ENCODE results near the gene GARNL3.
A peak's percentile ranks its signal among the peaks of the same experiment; 100 is the strongest.

Gene GARNL3

DNA sequence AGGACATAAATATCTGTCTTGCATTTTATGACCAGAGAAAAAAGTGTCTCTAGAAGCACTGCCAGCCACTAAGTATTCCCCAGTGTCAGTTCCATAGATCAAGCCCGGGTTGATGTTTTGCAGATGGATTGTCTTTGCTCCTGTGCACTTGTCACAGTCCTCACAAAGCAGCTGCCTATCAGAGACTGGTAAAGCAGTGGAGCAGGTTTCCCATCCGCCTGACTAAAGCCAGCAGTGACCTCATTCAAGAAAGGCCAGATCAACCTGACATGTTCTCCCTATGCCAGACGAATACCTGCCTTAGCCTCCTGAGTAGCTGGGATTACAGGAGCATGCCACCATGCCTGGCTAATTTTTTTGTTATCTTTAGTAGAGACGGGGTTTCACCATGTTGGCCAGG lies 26.8 kb upstream of the GARNL3 start:
- DNase-seq (ENCODE audit: low spot score), result no peak

DNA sequence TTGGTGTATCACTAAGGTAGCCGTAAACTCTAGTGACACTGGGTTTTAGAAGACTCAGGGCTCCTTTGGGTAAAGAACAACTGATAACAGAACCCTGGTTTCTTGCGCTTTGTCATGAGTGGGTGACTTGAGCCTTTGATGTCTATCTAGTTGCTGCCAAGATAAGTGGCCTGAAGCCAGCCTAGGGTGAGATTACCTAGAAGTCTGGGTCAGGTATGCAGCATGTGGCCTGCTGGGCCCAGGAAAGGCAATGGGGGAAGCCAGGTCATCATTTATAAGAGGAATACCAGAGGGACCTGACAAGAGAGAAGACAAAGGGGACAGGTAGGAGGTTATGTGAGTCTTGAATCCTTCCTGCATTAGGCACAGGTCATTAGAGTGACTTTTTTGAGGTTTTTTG lies 23.2 kb upstream of the GARNL3 start:
- no peak for DNase-seq (ENCODE audit: low spot score)

DNA sequence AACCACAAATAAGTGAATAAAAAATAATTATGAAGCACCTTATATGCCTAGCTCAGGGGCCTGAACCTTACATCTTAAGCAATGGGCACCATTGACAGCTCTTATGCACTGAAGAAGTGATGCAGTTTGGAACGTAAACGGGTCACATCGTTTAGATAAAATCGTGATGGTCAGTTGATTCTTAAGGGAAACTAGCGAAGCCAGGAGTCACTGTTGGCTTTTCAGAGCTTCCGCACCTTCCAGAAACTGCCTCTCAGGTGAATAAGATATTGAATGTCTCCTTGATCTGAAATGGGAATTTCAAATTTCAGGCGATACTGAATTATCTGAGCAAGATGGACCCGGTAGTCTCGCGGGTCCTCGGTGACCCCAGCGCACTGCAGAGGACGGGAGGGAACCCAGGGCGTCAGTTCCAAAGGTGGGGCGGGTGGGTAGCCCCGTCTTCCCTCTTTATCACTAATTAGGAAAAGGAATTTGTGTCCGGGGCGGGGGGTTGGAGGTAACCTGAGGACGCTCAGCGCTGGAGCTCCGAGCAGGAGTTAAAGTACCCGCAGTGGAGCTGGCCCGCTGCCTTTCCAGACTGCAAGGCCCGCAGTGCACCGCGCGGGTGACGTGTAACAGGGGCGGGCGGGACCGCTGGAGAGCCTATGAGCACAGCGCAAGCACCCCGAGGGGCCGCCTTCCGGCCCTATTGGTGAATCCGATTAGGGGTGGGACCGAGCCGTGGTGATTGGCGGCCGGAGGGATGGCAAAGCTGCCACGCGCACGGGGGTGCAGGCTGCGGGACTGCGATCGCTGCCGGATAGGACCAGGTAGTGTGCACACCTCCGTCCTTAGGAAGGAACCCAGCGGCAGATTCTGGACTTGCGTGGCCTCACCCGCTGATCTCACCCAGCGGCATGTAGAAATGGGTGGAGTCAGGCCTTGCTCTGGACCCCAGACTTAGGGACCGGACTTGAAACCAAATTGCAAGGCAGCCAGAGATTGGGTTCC lies 19.7 kb upstream of the GARNL3 start:
- peak; percentile 96 for DNase-seq (ENCODE audit: low spot score)

DNA sequence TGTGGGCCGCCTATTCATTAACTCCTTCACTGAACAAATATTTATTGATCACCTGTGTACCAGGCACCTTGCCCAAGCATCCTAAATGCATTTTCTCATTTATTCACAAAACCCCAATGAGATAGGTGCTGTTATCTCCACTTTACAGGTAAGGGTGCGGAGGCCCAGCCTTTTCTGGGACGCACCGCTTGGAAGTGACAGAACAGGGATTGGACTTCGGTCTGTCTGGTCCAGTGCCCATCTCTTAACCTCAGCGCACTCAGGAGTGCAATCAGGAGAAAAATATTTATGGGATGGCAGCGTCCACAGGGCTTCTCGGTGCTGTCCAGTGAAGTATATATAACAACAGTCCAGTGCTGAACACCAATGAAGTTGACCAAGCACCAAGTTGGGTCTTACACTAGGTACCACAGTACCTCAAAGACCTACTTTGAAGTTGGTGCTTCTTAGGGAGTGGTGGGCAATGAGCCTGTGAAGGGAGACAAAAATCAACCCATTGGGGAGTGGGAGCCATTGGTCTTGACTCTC lies 18.9 kb upstream of the GARNL3 start:
- DNase-seq (ENCODE audit: low spot score), result no peak

DNA sequence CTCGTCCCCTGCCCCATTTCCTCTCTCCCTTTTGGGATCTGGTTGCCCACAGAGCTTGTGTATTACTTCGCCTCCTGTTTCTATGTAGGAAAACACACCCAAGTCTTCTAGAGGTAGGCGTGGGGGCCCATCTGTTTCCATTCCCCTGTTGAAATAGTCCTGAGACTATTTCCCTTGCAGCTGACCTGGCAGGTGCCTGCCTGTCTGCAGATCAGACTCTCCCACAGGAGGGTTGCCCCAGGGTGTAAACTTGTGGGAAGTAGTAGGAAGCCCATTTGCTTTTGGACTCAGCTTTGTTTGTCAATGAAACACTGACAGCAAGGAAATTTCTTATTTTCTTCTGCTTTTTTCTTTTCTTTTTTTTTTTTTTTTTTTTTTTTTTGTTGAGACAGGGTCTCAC lies 16.3 kb upstream of the GARNL3 start:
- DNase-seq (ENCODE audit: low spot score), result no peak

DNA sequence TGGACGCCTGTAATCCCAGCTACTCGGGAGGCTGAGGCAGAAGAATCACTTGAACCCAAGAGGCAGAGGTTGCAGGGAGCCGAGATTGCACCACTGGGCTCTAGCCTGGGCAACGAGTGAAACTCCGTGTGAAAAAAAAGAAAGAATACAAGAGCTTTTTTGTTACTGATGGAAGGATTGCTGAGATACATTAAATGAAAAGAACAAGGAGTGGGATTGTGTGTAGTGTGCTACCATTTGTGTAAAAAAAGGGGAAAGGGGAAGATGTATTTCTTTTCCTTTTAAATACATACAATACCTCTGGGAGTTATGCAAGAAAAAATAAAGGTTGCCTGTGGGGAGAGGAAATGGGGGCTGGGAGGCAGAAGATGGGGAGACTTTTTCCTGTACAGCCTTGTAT lies 14.7 kb upstream of the GARNL3 start:
- no peak for DNase-seq (ENCODE audit: low spot score)

DNA sequence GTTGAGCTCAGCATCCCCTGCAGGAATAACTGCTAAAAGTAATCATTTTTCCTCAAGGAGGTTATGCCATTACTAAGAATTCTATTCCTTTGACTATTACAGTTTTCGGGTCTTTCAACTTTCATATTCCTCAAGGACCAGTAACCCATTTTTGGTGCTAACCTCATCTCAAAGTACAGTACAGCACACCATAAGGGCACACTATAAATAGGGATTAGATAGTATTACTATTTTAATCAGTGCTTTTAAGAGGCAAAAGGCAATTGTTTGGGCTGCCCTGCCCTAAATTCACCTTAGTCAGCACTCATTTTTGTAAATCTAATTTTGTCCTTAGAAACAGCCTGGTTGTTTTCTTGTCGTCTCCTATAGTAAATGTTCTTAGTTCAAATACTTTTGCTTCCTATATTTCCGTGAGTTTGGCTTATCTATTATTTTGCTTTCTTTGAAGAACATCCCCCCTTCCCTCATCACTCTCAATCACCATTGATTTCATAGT lies 13.6 kb upstream of the GARNL3 start:
- no peak for DNase-seq (ENCODE audit: low spot score)

DNA sequence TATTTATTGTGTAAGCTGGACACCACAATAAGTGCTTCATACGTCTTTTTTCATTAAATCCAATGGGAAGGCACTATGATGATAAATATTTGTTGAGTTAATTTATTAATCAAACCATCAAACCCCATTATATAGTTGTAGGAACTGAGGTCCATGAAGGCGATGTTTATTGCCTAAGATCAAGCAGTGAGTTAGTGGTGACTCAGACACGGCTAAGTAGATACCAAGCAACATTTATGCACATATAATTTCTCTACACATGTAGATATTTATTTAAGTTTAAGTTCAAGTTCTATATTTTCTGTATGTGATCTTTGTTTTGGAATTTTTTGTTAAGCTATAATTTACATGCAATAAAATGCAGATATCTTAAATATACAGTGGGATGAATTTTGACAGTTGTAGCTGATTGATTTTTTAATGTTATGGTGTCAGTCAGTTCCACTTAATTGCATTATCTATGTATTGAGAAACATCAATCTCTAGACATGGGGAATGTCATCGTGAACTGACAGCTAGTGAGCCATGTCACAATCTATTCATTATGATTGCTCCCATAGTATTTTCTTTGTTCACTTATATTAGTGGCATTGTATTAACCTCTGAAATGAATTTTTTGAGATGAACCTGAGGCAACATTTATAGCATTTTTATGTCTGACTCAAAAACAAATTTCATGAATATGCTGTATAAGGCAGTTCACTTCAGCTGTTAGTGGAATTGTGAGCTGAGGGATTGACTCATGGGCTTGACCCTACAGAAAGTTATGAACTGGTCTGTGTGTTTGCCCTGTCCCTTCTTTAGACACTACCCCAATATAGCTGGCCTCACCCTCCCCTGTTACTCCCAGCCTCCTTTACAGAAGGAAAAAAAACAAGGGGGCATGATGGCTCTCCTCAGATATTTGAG lies 11.9 kb upstream of the GARNL3 start:
- DNase-seq (ENCODE audit: low spot score), result no peak

DNA sequence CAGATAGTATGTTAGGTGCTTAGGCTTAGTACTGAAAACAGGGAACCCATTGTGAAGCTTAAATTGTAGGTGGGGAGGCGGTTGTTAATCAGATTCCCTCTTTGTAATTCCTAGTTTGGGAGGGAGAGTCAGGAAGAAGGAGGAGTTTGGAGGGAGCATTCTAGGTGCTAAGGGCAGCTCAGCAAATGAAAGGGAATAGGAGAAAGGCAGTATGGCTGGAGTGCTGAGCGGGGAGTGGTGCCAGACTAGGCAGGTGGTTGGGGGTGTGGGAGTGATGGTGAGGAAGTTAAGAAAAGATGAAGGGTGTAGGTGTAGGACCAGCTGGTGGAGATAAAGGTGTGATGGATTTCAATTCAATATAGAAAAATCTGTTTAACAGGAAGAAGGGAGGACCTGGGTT lies 11.1 kb upstream of the GARNL3 start:
- DNase-seq (ENCODE audit: low spot score), result no peak

DNA sequence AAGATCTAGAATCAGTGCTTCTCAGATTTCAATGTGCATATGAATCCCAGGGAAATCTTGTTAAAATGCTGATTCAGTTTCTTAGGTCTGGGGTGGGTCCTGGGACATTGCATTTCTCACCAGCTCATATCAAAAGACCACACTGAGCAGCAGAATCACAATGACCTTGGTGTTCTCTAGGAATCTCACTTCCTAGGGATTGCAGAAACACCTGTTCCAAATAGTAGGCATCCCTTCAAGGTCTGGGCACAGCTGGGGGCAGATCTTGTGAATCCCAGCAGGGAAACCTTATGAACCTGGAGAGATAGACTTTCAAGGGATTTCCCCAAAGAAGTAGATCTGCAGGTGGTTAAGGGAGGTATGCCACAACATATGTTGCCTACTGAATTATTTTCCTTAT lies 8.9 kb upstream of the GARNL3 start:
- DNase-seq (ENCODE audit: low spot score), result no peak

DNA sequence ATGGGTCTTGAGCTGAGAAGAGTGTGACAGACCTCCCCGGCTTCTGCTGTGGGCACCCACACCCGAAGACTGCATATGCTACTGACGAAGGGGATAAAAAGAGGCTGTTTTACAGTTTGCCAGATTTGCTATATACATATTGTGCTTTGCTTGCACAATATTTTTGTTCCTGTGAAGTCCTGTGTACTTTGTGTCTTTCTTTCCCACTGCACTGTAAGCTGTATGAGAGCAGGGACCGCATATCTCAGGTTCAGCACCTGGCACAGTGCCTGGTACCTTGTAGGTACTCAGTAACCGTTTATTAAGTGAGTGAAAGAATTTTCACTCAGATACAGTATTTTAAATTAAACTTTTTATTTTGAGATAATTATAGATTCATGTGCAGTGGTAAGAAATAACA lies 8.2 kb upstream of the GARNL3 start:
- no peak for DNase-seq (ENCODE audit: low spot score)

DNA sequence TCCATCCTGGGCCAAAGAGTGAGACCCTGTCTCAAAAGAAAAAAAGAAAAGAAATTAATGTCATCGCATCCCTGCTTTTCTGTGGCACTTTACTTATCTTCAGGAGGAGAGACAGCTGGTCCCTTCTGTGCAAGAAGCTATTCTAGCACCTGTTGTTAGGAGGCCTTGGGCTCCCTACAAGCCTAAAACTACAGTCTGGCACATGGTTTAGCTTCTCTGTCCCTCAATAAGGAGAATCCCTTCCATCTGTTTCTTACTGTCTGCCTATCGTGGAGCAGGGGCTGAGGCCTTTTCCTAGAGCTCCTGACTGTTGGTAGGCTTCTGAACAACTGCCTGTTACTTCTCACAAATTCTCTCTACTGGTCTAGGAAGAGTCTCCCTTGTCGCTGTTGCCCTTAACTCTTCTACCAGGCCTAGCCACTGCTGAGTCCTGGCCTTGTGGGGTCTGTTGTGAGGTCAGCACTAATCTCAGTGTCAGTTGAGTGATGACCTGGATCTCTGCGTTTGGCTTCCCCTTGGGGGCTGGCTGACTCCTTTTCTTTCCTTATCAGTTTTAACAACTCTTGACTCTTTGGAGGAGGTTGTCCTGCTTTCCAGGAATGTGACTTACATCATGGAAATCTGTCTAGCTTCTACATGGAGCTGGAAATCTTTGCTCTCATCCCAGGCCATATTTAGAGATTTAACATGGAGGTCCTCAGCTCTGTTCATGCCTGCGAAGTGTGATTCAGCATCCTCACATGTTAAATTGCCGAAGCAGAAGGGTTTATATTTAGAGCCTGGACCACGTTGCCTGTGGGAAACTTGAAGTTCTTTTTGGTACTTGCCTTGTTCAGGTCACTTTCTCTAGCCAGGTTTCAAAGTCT lies 5.7 kb upstream of the GARNL3 start:
- no peak for DNase-seq (ENCODE audit: low spot score)

DNA sequence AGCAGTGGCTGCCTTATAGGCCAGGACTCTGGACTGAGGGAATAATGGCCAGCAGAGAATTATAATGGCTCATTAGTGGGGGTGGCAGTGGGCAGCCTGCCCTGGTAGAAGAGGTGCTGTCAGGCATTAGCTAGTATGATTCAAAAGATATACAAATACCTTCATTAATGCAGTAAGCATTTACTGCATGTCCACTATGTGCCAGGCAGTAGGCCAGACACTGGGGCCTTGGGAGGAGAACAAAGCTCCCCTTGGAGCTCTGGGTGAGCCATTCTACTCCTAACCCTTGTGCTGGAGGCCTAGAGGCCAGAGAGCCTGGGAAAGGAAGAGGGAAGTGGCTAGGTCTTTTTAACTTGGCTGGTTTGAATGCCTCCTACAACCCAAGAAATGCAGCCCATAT lies 2.0 kb upstream of the GARNL3 start:
- no peak for DNase-seq (ENCODE audit: low spot score)

DNA sequence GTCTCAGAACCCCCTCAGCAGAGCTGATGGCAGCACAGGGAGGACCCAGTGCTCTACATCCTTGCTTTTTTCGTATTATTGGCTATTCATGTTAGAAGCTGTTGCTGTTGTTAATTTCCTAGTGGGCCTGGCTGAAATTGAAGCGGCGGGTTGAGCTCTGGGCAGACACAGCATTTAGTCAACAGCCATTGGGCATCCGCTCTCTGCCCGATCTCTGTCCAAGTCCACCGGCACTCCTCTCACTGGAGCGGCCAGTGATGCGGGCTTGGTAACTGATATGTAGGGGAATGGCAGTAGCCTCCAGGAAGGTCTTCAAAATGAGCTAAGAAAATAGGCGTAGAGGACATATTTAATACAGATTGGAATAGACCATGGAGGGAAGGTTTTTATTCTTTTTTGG lies 1.3 kb upstream of the GARNL3 start:
- no peak for DNase-seq (ENCODE audit: low spot score)

DNA sequence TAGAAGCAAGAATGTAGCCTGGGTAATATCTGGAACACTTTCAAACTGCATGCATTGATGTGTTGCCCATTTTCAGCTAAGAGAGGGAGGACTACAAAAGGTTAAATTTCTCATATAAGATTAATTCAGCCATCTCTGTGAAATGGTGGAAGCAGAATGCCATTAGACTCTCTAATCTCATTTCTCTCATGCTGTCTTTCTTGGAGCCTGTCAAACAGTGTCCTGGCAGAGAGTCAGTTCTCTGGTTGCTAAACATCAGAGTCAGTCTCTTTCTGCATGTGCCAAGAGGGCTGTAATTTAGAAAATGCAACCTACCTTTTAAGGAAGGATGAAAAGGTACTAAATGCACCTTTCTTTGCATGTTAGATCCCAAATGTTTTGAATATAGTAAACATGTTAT lies 910 bp upstream of the GARNL3 start:
- DNase-seq (ENCODE audit: low spot score), result no peak

DNA sequence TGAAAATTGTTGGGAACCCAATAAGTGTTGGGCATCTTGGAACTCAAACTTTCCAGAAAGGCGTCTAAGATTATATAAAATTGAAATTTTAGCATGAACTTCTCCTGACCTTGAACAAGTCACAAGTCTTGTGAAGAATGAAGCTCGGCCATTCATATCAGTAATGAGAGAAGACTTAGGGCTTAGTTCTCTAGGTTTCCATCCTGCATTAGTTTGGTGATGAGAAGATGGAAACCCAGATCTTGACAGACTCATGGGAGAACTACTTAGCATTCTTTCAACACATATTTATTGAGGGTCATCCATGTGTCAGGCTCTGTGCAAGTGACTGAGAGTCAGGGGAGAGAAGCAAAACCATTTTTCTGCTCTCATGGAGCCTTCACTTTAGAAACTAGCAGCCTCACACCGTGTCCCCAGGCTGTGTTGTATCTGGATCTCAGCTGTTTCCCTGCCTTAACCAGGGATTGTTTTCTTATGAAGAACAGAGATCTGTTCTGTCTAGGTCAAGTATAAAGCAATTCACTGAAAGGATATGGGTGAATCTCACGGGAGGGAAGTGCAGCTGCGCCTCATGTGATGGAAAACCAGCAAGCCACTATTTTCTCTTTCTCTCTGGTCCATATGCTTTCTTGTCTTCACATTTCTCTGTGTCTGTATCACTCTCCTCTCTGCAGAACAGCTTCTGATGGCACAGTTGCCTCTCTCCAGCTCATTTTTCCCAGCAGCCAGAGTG lies 3.4 kb downstream of the GARNL3 start:
- no peak for DNase-seq (ENCODE audit: low spot score)

DNA sequence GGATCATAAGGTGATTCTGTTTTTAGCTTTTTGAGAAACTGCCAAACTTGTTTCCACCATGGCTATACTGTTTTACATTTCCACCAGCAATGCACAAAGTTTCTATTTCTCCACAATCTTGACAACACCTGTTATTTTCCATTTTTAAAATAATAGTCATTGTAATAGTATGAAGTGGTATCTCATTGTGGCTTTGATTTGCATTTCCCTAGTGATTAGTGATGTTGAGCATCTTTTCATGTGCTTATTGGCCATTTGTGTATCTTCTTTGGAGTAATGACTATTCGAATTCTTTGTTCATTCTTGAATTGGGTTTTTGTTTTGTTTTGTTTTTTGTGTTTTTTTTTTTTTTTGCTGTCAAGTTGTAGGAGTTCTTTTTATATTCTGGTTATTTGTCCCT lies 4.9 kb downstream of the GARNL3 start:
- no peak for DNase-seq (ENCODE audit: low spot score)

DNA sequence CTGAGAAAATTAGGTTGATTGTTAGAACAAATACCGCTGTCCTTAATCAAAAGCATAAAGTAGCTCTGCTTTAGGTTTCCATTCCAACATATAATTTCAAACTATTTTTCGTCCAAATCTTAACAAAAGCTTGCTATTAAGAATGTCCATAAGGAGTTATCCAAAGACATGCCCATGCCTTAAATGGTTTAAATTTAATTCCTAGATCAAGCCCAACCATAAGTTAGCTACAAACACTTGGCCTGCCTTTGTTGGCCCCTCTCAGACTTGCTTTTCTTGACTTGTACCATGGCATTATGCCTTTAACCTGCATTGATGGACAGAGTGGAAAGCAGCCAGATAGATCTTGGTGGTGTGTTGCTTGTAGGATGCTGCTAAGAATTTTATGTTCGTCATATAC lies 8.8 kb downstream of the GARNL3 start:
- DNase-seq (ENCODE audit: low spot score), result no peak

DNA sequence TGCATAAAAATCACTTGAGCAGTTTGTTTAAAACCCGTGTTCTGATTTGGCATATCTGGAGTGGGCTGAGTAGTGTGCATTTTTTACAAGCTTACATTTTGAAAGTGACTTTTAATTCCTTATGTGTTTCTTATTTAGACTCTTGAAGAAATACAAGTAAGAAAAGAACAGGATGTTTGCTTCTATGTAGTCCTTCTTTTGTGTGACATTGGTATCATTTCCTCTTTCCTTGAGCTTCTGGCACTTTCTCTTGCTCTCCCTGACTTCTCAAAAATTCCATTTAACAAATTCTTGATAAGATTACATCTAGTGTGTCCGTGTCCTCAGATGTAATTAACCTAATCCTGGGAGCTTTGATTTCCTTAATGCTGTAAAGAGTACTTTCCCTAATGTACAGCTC lies 12.5 kb downstream of the GARNL3 start:
- DNase-seq (ENCODE audit: low spot score), result no peak

DNA sequence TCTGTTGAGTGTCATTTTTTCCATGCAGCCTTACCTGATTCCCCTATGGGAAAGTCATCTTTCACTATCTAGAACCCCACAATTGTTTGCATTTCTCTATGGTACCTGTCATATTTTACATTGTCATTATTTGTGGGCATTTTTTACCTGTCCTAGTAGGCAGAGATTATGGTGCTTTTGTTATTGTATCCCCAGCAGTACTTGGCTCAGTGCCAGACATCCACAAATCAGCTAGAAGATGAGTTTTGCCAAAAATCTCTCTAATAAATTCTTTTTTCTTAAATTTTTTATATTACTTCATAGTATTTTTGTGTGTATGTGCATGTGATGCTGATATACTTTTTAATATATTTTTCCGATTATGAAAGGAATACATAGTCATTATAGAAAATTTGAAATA lies 13.2 kb downstream of the GARNL3 start:
- DNase-seq (ENCODE audit: low spot score), result no peak

DNA sequence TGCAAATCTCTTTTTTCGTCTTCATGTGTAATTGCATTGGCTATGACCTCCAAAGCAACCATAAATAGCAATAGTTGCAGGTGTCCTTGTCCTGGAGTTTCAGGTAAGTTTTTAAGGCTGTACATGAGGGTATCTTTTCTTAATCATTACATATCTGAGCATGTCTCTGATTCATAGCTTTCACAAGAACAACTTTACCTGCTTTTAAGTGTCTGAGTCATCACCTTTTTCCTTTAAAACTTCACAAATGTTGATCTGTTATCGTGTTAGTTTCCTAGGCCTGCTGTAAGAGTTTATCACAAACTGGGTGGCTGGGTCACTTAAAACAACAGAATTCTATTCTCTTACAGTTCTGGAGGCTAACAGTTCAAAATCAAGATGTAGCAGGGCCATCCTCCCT lies 13.8 kb downstream of the GARNL3 start:
- peak; percentile 57 for DNase-seq (ENCODE audit: low spot score)
